Measurements from ENCODE around the gene PTPRT. TPM values are rescaled to one million over a fixed set of nuclear protein-coding genes. Genes with fewer than 3 reads are reported as not detected.

PTPRT gene
- total RNA-seq, 4 donors from 2014 or later = 0.63 to 2.2 (median 1.8) TPM

GRCh38 chr20:43194137-43194536 lies 4.4 kb upstream of the PTPRT start:
- ATAC-seq (ENCODE audit: low FRiP score) = no peak
- no peak for TF ChIP-seq CTCF (IDR thresholded peaks at IDR 0.05)

GRCh38 chr20:43193443-43193842 lies 3.7 kb upstream of the PTPRT start:
- TF ChIP-seq CTCF (IDR thresholded peaks at IDR 0.05) = no peak
- no peak for ATAC-seq (ENCODE audit: low FRiP score)
- DNase-seq (ENCODE audit: low spot score) = no peak

More at GRCh38 chr20:43194137-43194536, 4.4 kb upstream of the PTPRT start:
- no peak for DNase-seq (ENCODE audit: low spot score)

- DNase-seq (ENCODE audit: low spot score) (no peak), ATAC-seq (ENCODE audit: low FRiP score) (no peak)
- TF ChIP-seq CTCF (IDR thresholded peaks at IDR 0.05) = no peak
These were observed 2.5 kb upstream of the PTPRT start for GRCh38 chr20:43191946-43192863.

GRCh38 chr20:43191143-43191542 lies 1.4 kb upstream of the PTPRT start:
- no peak for ATAC-seq (ENCODE audit: low FRiP score)
- no peak for DNase-seq (ENCODE audit: low spot score)
- no peak for TF ChIP-seq CTCF (IDR thresholded peaks at IDR 0.05)

- no peak for TF ChIP-seq CTCF (IDR thresholded peaks at IDR 0.05)
- DNase-seq (ENCODE audit: low spot score) (no peak), ATAC-seq (ENCODE audit: low FRiP score) (no peak)
These were observed 737 bp upstream of the PTPRT start for GRCh38 chr20:43190332-43190953.

- ATAC-seq (ENCODE audit: low FRiP score) = no peak
- no peak for TF ChIP-seq CTCF (IDR thresholded peaks at IDR 0.05)
- DNase-seq (ENCODE audit: low spot score) = no peak
These were observed 699 bp downstream of the PTPRT start for GRCh38 chr20:43188861-43189553.
